Trophoblast cell (in vitro differentiated cells and primary cell): Measurements from ENCODE around the gene ATP6V0E2.
"Not testable (repeated sequence)": the region's sequence is repeated elsewhere in the genome, so short reads cannot be mapped to it uniquely, and the experiment has no call there.

ENCODE experiments used
- DNase-seq, 2 donors: peaks; one replicate each; pipeline ENCODE4 v3.0.0-alpha.2; 2016
- H2AFZ ChIP-seq: 2 replicates; pipeline ENCODE4 v1.6.1; 2013; ENCODE audit warnings: low read length, moderate library complexity, mild to moderate bottlenecking; ENCODE audit not compliant: insufficient read depth, poor library complexity
- H2AK5ac ChIP-seq: 2 replicates; pipeline ENCODE4 v1.6.1; 2013; ENCODE audit warnings: mild to moderate bottlenecking, low read length
- H2BK120ac ChIP-seq: 2 replicates; pipeline ENCODE4 v1.6.1; 2013; ENCODE audit warnings: low read length, mild to moderate bottlenecking, moderate library complexity; ENCODE audit not compliant: insufficient read depth, poor library complexity
- H2BK12ac ChIP-seq: 2 replicates; pipeline ENCODE4 v1.6.1; 2013; ENCODE audit warnings: mild to moderate bottlenecking, low read length, moderate library complexity
- H2BK5ac ChIP-seq: 2 replicates; pipeline ENCODE4 v1.6.1; 2013; ENCODE audit warnings: low read length, low read depth, moderate library complexity, mild to moderate bottlenecking; ENCODE audit not compliant: poor library complexity
- H3K14ac ChIP-seq: 2 replicates; pipeline ENCODE4 v1.6.1; 2013; ENCODE audit warnings: mild to moderate bottlenecking, low read length
- H3K18ac ChIP-seq: 2 replicates; pipeline ENCODE4 v1.6.1; 2013; ENCODE audit warnings: mild to moderate bottlenecking, low read length
- H3K23ac ChIP-seq: 2 replicates; pipeline ENCODE4 v1.6.1; 2013; ENCODE audit warnings: low read length
- H3K27ac ChIP-seq: 2 replicates; pipeline ENCODE4 v1.5.1; 2013; ENCODE audit warnings: low read depth, mild to moderate bottlenecking, inconsistent platforms, low read length, moderate library complexity
- H3K27me3 ChIP-seq: 2 replicates; pipeline ENCODE4 v1.6.1; 2013; ENCODE audit warnings: inconsistent platforms, mild to moderate bottlenecking, low read length, moderate library complexity; ENCODE audit not compliant: insufficient read depth
- H3K36me3 ChIP-seq, 2 experiments: 1 replicate in 1 of 2; 2 replicates in 1 of 2; pipeline ENCODE4 v1.6.1; 2013; ENCODE audit warnings: low read length in 2 of 2, mild to moderate bottlenecking in 2 of 2, moderate library complexity in 1 of 2; ENCODE audit not compliant: insufficient read depth in 2 of 2, control insufficient read depth in 1 of 2
- H3K4ac ChIP-seq: 2 replicates; pipeline ENCODE4 v1.6.1; 2013; ENCODE audit warnings: low read depth, mild to moderate bottlenecking, low read length, moderate library complexity
- H3K4me1 ChIP-seq, 2 experiments: 1 replicate in 1 of 2; 2 replicates in 1 of 2; pipeline ENCODE4 v1.6.1; 2013; ENCODE audit warnings: low read length in 2 of 2, mild to moderate bottlenecking in 2 of 2, moderate library complexity in 1 of 2; ENCODE audit not compliant: insufficient read depth in 2 of 2, control insufficient read depth in 1 of 2
- H3K4me2 ChIP-seq: 2 replicates; pipeline ENCODE4 v1.6.1; 2013; ENCODE audit warnings: inconsistent platforms, mild to moderate bottlenecking, low read length, moderate library complexity
- H3K4me3 ChIP-seq: 2 replicates; pipeline ENCODE4 v1.5.1; 2013; ENCODE audit warnings: mild to moderate bottlenecking, low read depth, low read length, inconsistent platforms
- H3K79me1 ChIP-seq: one replicate; pipeline ENCODE4 v1.6.1; 2013; ENCODE audit warnings: low read length
- H3K79me2 ChIP-seq: 2 replicates; pipeline ENCODE4 v1.6.1; 2013; ENCODE audit warnings: low read length, mild to moderate bottlenecking; ENCODE audit not compliant: control insufficient read depth, insufficient read depth, poor library complexity
- H3K9ac ChIP-seq: 2 replicates; pipeline ENCODE4 v1.6.1; 2013; ENCODE audit warnings: mild to moderate bottlenecking, low read length
- H3K9me3 ChIP-seq: 2 replicates; pipeline ENCODE4 v1.6.1; 2013; ENCODE audit warnings: low read depth, mild to moderate bottlenecking, control low read depth, inconsistent platforms, low read length; ENCODE audit not compliant: insufficient read depth
- H4K12ac ChIP-seq: 2 replicates; pipeline ENCODE4 v1.6.1; 2013; ENCODE audit warnings: low read depth, mild to moderate bottlenecking, low read length, moderate library complexity
- H4K8ac ChIP-seq: 2 replicates; pipeline ENCODE4 v1.6.1; 2013; ENCODE audit warnings: low read depth, mild to moderate bottlenecking, low read length, moderate library complexity
- H4K91ac ChIP-seq: one replicate; pipeline ENCODE4 v1.6.1; 2013; ENCODE audit warnings: low read depth, mild to moderate bottlenecking, low read length, moderate library complexity
- WGBS: extraction: QIAGEN DNeasy Blood & Tissue Kit; methylation state at CpG from one replicate; pipeline ENCODE4 v1.1.7; 2013; ENCODE audit warnings: missing lambda C conversion rate; ENCODE audit not compliant: insufficient read length, insufficient coverage; ENCODE audit errors: extremely low coverage; 5-methylcytosine and 5-hydroxymethylcytosine counted together

Gene ATP6V0E2

GRCh38 chr7:149826344-149827088 lies 47.3 kb upstream of the ATP6V0E2 start:
- no peak overlapping the region for H3K14ac ChIP-seq
- H2AFZ ChIP-seq: no peak overlapping the region
- no peak for DNase-seq
- H3K9me3 ChIP-seq: peaks cover 4% of the 10 kb centered on the region
- H2BK120ac ChIP-seq: no peak overlapping the region
- no peaks in the 10 kb centered on the region for H3K27me3 ChIP-seq
- no peak overlapping the region for H3K9ac ChIP-seq
- no peak overlapping the region for H3K27ac ChIP-seq
- H3K23ac ChIP-seq: no peak overlapping the region
- no peaks in the 10 kb centered on the region for H3K4me1 ChIP-seq
- no peak overlapping the region for H2AK5ac ChIP-seq
- no peak overlapping the region for H4K12ac ChIP-seq
- H3K4ac ChIP-seq: no peak overlapping the region
- no peak overlapping the region for H4K91ac ChIP-seq
- no peak overlapping the region for H4K8ac ChIP-seq
- WGBS: no CpG with 5 or more reads among the region's 12 CpGs
- H3K4me2 ChIP-seq: no peak overlapping the region
- no peak overlapping the region for H3K18ac ChIP-seq
- H2BK12ac ChIP-seq: no peak overlapping the region
- no peaks in the 10 kb centered on the region for H3K79me2 ChIP-seq
- no peak overlapping the region for H2BK5ac ChIP-seq
- no peaks in the 10 kb centered on the region for H3K79me1 ChIP-seq
- H3K36me3 ChIP-seq: no peaks in the 10 kb centered on the region
- H3K4me3 ChIP-seq: no peak overlapping the region

GRCh38 chr7:149827089-149827981 lies 46.4 kb upstream of the ATP6V0E2 start:
- no peak overlapping the region for H2BK120ac ChIP-seq
- H3K14ac ChIP-seq: no peak overlapping the region
- no peak overlapping the region for H3K4me2 ChIP-seq
- H3K18ac ChIP-seq: no peak overlapping the region
- no peak overlapping the region for H2BK5ac ChIP-seq
- H4K8ac ChIP-seq: no peak overlapping the region
- no CpG with 5 or more reads among the region's 23 CpGs for WGBS
- no peak overlapping the region for H3K23ac ChIP-seq
- no peak overlapping the region for H3K4me3 ChIP-seq
- H4K91ac ChIP-seq: no peak overlapping the region
- no peaks in the 10 kb centered on the region for H3K36me3 ChIP-seq
- H3K9me3 ChIP-seq: peaks cover 4% of the 10 kb centered on the region
- H3K27me3 ChIP-seq: no peaks in the 10 kb centered on the region
- no peak overlapping the region for H2AFZ ChIP-seq
- no peak overlapping the region for H2AK5ac ChIP-seq
- H3K4ac ChIP-seq: no peak overlapping the region
- H2BK12ac ChIP-seq: no peak overlapping the region
- H4K12ac ChIP-seq: no peak overlapping the region
- H3K4me1 ChIP-seq: no peaks in the 10 kb centered on the region
- H3K79me1 ChIP-seq: no peaks in the 10 kb centered on the region
- no peak for DNase-seq
- no peak overlapping the region for H3K9ac ChIP-seq
- no peaks in the 10 kb centered on the region for H3K79me2 ChIP-seq
- H3K27ac ChIP-seq: no peak overlapping the region

GRCh38 chr7:149828357-149829309 lies 45.1 kb upstream of the ATP6V0E2 start:
- Histone ChIP-seq H2AFZ (no peak overlapping the region), H3K4me3 (peak overlapping the region; percentile 5), H3K79me1 (no peaks in the 10 kb centered on the region), H3K27ac (no peak overlapping the region), H2BK120ac (no peak overlapping the region), H4K91ac (no peak overlapping the region), H3K18ac (no peak overlapping the region), H2BK5ac (no peak overlapping the region), H2AK5ac (no peak overlapping the region), H4K12ac (no peak overlapping the region), H2BK12ac (no peak overlapping the region), H4K8ac (no peak overlapping the region), H3K23ac (no peak overlapping the region), H3K14ac (no peak overlapping the region), H3K4me2 (no peak overlapping the region), H3K27me3 (no peaks in the 10 kb centered on the region), H3K4ac (no peak overlapping the region), H3K4me1 (no peaks in the 10 kb centered on the region), H3K36me3 (no peaks in the 10 kb centered on the region), H3K79me2 (no peaks in the 10 kb centered on the region), H3K9me3 (peaks cover 4% of the 10 kb centered on the region), H3K9ac (no peak overlapping the region)
- no CpG with 5 or more reads among the region's 19 CpGs for WGBS
- DNase-seq: no peak

- not testable (repeated sequence) for H2BK5ac ChIP-seq, H3K9ac ChIP-seq, H3K27me3 ChIP-seq, H2BK120ac ChIP-seq, H4K8ac ChIP-seq, H2AK5ac ChIP-seq, H3K14ac ChIP-seq, H3K23ac ChIP-seq, H3K27ac ChIP-seq, H3K4me1 ChIP-seq, H3K4me2 ChIP-seq, H3K18ac ChIP-seq, H3K9me3 ChIP-seq, H3K4me3 ChIP-seq, H2BK12ac ChIP-seq, H4K91ac ChIP-seq, H2AFZ ChIP-seq, H3K79me1 ChIP-seq, H3K36me3 ChIP-seq, DNase-seq, H3K79me2 ChIP-seq, H4K12ac ChIP-seq, H3K4ac ChIP-seq
- WGBS: no CpG with 5 or more reads among the region's 1 CpG
Observed at GRCh38 chr7:149830527-149830926, 43.2 kb upstream of the ATP6V0E2 start.
